Inflammatory macrophage treated with lipopolysaccharide for 4 hours (primary cell): ENCODE data around the gene TSSK6.

Source experiments
- DNase-seq: peaks from one replicate; pipeline ENCODE4 v3.0.0-alpha.2; 2020

TSSK6 gene

GRCh38 chr19:19544257-19544953 is 29.1 kb upstream of the TSSK6 start:
- no peak for DNase-seq

GRCh38 chr19:19543640-19544039 is 28.3 kb upstream of the TSSK6 start:
- DNase-seq, result no peak

GRCh38 chr19:19543101-19543500 is 27.8 kb upstream of the TSSK6 start:
- DNase-seq, result no peak

GRCh38 chr19:19542507-19542906 is 27.2 kb upstream of the TSSK6 start:
- DNase-seq, result peak; percentile 70

GRCh38 chr19:19541616-19542015 is 26.3 kb upstream of the TSSK6 start:
- DNase-seq, result no peak

- peak; percentile 38 for DNase-seq
Observed at GRCh38 chr19:19540715-19541515, 25.6 kb upstream of the TSSK6 start.

GRCh38 chr19:19540064-19540714 is 24.8 kb upstream of the TSSK6 start:
- DNase-seq, result peak; percentile 86

GRCh38 chr19:19539698-19540063 is 24.3 kb upstream of the TSSK6 start:
- no peak for DNase-seq

- DNase-seq, result no peak
Observed at GRCh38 chr19:19538785-19539166, 23.4 kb upstream of the TSSK6 start.

- no peak for DNase-seq
Observed at GRCh38 chr19:19538061-19538784, 22.9 kb upstream of the TSSK6 start, which contains the start of gene CILP2. CILP2 (plus strand) TSS chr19:19538265; CDS start chr19:19538350, 85 bp downstream.

GRCh38 chr19:19537075-19538048 is 22.0 kb upstream of the TSSK6 start:
- DNase-seq, result no peak

GRCh38 chr19:19535311-19536191 is 20.2 kb upstream of the TSSK6 start:
- no peak for DNase-seq

GRCh38 chr19:19534556-19535265 is 19.4 kb upstream of the TSSK6 start:
- no peak for DNase-seq

- DNase-seq, result no peak
Observed at GRCh38 chr19:19533841-19534240, 18.5 kb upstream of the TSSK6 start.

- DNase-seq, result no peak
Observed at GRCh38 chr19:19532806-19533701, 17.7 kb upstream of the TSSK6 start.

- DNase-seq, result peak; percentile 71
Observed at GRCh38 chr19:19531951-19532805, 16.8 kb upstream of the TSSK6 start.

GRCh38 chr19:19530889-19531288 is 15.5 kb upstream of the TSSK6 start:
- DNase-seq, result no peak

- peak; percentile 26 for DNase-seq
Observed at GRCh38 chr19:19530423-19530804, 15.1 kb upstream of the TSSK6 start.
